DOHH2 (cell line): ENCODE data around the gene DAAM2.

Experiments
- H3F3A ChIP-seq: fragments of 200-600 bp; sonication (generic), shearing (Covaris generic); 2 replicates; pipeline ENCODE4 v1.6.0; 2016; ENCODE audit warnings: antibody characterized with exemption, mild to moderate bottlenecking; ENCODE audit not compliant: control insufficient read depth, insufficient read depth
- H3K27ac ChIP-seq: fragments of 200-600 bp; sonication (generic); 2 replicates; pipeline ENCODE4 v1.5.1; 2014; ENCODE audit warnings: low read depth, mild to moderate bottlenecking, low read length, moderate library complexity
- H3K27me3 ChIP-seq: fragments of 200-600 bp; sonication (generic); 2 replicates; pipeline ENCODE4 v1.6.1; 2014; ENCODE audit warnings: mild to moderate bottlenecking, low read length, mixed read lengths; ENCODE audit not compliant: control insufficient read depth
- H3K36me3 ChIP-seq: fragments of 200-600 bp; sonication (generic); 2 replicates; pipeline ENCODE4 v1.6.1; 2014; ENCODE audit warnings: mild to moderate bottlenecking, low read length, moderate library complexity, mixed read lengths; ENCODE audit not compliant: control insufficient read depth
- H3K4me1 ChIP-seq: fragments of 200-600 bp; sonication (generic); 2 replicates; pipeline ENCODE4 v1.6.1; 2014; ENCODE audit warnings: mild to moderate bottlenecking, low read length, mixed read lengths; ENCODE audit not compliant: control insufficient read depth
- H3K4me2 ChIP-seq: fragments of 200-600 bp; sonication (generic); 2 replicates; pipeline ENCODE4 v1.6.0; 2014; ENCODE audit warnings: mild to moderate bottlenecking, low read length, moderate library complexity
- H3K4me3 ChIP-seq: fragments of 200-600 bp; sonication (generic); 2 replicates; pipeline ENCODE4 v1.5.1; 2014; ENCODE audit warnings: mild to moderate bottlenecking, low read length, mixed read lengths
- H3K79me2 ChIP-seq: fragments of 200-600 bp; sonication (generic); 2 replicates; pipeline ENCODE4 v1.6.1; 2014; ENCODE audit warnings: mild to moderate bottlenecking, low read length, mixed read lengths; ENCODE audit not compliant: control insufficient read depth
- H3K9me2 ChIP-seq: fragments of 200-600 bp; sonication (generic); replicated peaks from 2 replicates; pipeline ENCODE4 v1.6.1; 2014; ENCODE audit warnings: mild to moderate bottlenecking, low read length, mixed read lengths; ENCODE audit not compliant: control insufficient read depth
- H3K9me3 ChIP-seq: fragments of 200-600 bp; sonication (generic); 2 replicates; pipeline ENCODE4 v1.6.1; 2014; ENCODE audit warnings: antibody characterized with exemption, low read length, mixed read lengths; ENCODE audit not compliant: control insufficient read depth, insufficient read depth
- H4K20me1 ChIP-seq: fragments of 200-600 bp; sonication (generic); 2 replicates; pipeline ENCODE4 v1.6.0; 2014; ENCODE audit warnings: low read depth, mild to moderate bottlenecking, antibody characterized with exemption, low read length, moderate library complexity; ENCODE audit not compliant: control insufficient read depth, insufficient read depth
- EZH2phosphoT487 ChIP-seq: fragments of 200-600 bp; sonication (generic); IDR thresholded peaks from 2 replicates; pipeline ENCODE4 v1.6.1; 2017; ENCODE audit warnings: borderline replicate concordance, mild to moderate bottlenecking, antibody characterized with exemption, low read length, moderate library complexity, mixed read lengths
- TF ChIP-seq, protein P1 (sequence below): fragments of 200-600 bp; sonication (generic); IDR thresholded peaks from one replicate; pipeline ENCODE4 v1.5.1; 2014; ENCODE audit warnings: antibody characterized with exemption, mild to moderate bottlenecking, low read depth, low read length; ENCODE audit not compliant: poor library complexity, severe bottlenecking

The DAAM2 gene

DNA sequence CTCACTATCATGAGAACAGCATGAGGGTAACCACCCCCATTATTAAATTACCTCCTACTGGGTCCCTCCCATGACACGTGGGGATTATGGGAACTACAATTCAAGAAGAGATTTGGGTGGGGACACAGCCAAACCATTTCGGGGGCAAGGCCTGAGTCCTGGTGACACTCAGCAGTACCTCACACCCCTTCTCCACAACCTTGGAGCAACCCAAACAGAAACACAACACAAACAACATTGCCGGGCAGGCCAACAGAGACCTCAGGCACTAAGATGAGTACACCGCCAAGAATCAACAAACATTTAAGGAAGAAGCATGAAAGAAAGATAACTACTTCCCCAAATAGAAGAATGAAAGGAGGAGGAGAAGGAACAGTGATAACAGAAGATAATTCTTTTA is 125.2 kb downstream of the DAAM2 start:
- no peaks in the 10 kb centered on the region for H3K79me2 ChIP-seq
- H4K20me1 ChIP-seq, result no peaks in the 10 kb centered on the region
- H3K36me3 ChIP-seq, result no peaks in the 10 kb centered on the region
- no peak overlapping the region for H3K4me3 ChIP-seq
- no peaks in the 10 kb centered on the region for H3K4me1 ChIP-seq
- H3K27me3 ChIP-seq, result no peaks in the 10 kb centered on the region
- no peak for TF ChIP-seq EZH2phosphoT487
- TF ChIP-seq, protein P1, sequence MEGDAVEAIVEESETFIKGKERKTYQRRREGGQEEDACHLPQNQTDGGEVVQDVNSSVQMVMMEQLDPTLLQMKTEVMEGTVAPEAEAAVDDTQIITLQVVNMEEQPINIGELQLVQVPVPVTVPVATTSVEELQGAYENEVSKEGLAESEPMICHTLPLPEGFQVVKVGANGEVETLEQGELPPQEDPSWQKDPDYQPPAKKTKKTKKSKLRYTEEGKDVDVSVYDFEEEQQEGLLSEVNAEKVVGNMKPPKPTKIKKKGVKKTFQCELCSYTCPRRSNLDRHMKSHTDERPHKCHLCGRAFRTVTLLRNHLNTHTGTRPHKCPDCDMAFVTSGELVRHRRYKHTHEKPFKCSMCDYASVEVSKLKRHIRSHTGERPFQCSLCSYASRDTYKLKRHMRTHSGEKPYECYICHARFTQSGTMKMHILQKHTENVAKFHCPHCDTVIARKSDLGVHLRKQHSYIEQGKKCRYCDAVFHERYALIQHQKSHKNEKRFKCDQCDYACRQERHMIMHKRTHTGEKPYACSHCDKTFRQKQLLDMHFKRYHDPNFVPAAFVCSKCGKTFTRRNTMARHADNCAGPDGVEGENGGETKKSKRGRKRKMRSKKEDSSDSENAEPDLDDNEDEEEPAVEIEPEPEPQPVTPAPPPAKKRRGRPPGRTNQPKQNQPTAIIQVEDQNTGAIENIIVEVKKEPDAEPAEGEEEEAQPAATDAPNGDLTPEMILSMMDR, result no peak
- no peak overlapping the region for H3K27ac ChIP-seq
- no peaks in the 10 kb centered on the region for H3K9me3 ChIP-seq
- no peaks in the 10 kb centered on the region for H3F3A ChIP-seq
- H3K4me2 ChIP-seq, result no peak overlapping the region
- H3K9me2 ChIP-seq, result no peaks in the 10 kb centered on the region

DNA sequence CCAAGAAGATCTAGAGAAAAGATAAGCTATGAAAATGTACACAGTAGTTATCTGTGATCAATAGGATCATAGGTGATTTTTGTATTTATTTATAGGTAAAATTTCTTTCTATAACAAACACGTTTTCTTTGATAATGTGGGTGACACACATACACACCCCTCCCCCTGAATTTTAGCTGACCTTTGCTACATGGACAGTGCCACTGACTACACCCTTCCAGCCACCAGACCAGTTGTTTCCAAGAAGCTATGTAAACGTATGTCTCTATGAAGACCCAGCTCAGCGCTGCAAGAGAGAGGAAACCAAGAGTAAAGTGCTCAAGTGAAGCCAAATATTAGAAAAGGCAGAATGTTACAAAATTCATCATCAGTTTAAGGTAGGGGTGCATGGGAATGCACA is 125.8 kb downstream of the DAAM2 start:
- H3K4me2 ChIP-seq, result no peak overlapping the region
- H3K79me2 ChIP-seq, result no peaks in the 10 kb centered on the region
- TF ChIP-seq, protein P1, result no peak
- TF ChIP-seq EZH2phosphoT487, result no peak

DNA sequence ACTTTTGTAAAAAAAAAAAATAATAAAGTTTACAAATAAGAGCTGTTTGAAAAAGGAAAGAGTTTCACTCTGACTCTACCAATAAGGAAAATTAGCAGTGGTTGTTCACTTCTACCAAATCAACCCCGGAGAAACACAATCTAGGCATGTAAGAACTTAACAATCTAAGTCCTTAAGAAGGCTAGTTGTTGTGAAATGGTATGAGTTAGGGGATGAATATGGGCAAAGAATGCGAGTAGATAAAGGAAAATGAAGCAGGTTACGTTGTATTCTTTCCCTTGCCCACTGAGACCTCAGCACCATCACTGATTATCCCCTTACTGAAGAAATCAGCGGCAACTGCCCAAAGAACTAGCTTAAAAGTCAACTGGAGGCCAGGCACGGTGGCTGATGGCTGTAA is 126.7 kb downstream of the DAAM2 start:
- no peak overlapping the region for H3K27ac ChIP-seq
- no peaks in the 10 kb centered on the region for H3F3A ChIP-seq
- no peak overlapping the region for H3K4me2 ChIP-seq
- no peak overlapping the region for H3K4me3 ChIP-seq
- H3K27me3 ChIP-seq, result no peaks in the 10 kb centered on the region
- H3K9me2 ChIP-seq, result no peaks in the 10 kb centered on the region
- H3K9me3 ChIP-seq, result no peaks in the 10 kb centered on the region
- no peaks in the 10 kb centered on the region for H3K4me1 ChIP-seq
- no peaks in the 10 kb centered on the region for H4K20me1 ChIP-seq
- TF ChIP-seq EZH2phosphoT487, result no peak
- TF ChIP-seq, protein P1, result no peak
- H3K36me3 ChIP-seq, result no peaks in the 10 kb centered on the region
- no peaks in the 10 kb centered on the region for H3K79me2 ChIP-seq

More for the DNA sequence above, 125.8 kb downstream of the DAAM2 start:
- Histone ChIP-seq H3K27ac (no peak overlapping the region), H3K9me3 (no peaks in the 10 kb centered on the region), H3K27me3 (no peaks in the 10 kb centered on the region), H3K4me3 (no peak overlapping the region), H3K4me1 (no peaks in the 10 kb centered on the region), H3K36me3 (no peaks in the 10 kb centered on the region), H3F3A (no peaks in the 10 kb centered on the region), H3K9me2 (no peaks in the 10 kb centered on the region), H4K20me1 (no peaks in the 10 kb centered on the region)

DNA sequence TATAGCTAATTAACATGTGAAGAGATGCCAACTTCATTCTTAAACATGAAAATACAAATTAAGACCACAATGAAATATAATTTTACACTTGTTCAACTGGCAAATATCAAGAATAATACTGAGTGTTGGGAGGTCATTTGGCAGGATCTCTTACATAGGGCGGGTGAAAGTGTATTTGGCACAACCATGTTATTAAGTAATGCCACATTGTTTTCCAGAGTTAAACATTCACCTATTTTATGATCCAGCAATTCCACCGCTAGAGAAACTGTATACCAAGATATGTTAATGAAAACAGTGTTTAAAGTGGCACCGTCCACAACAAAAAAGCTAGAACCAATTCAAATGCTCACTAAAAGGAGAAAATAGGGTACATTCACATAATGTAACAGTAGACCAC is 128.0 kb downstream of the DAAM2 start:
- no peak overlapping the region for H3K27ac ChIP-seq
- no peaks in the 10 kb centered on the region for H3K4me1 ChIP-seq
- H3K79me2 ChIP-seq, result no peaks in the 10 kb centered on the region
- H3K4me3 ChIP-seq, result no peak overlapping the region
- H3K9me2 ChIP-seq, result no peaks in the 10 kb centered on the region
- no peaks in the 10 kb centered on the region for H3K27me3 ChIP-seq
- no peaks in the 10 kb centered on the region for H3K36me3 ChIP-seq
- no peaks in the 10 kb centered on the region for H3K9me3 ChIP-seq
- TF ChIP-seq, protein P1, result no peak
- no peak for TF ChIP-seq EZH2phosphoT487
- no peaks in the 10 kb centered on the region for H3F3A ChIP-seq
- no peak overlapping the region for H3K4me2 ChIP-seq
- H4K20me1 ChIP-seq, result no peaks in the 10 kb centered on the region
